ENCODE results near the gene COL4A1.

GRCh38 chr13:110264685-110265275, 42.2 kb downstream of the COL4A1 start:
- TF ChIP-seq CTCF (IDR thresholded peaks at IDR 0.05) (no peak), POLR2A (IDR thresholded peaks at IDR 0.05) (no peak)

Data from upper lobe of left lung (tissue), 4 donors.